ENCODE data around the gene CTRL.
"Not testable (repeated sequence)": the region's sequence is repeated elsewhere in the genome, so short reads cannot be mapped to it uniquely, and the experiment has no call there.

CTRL gene

DNA sequence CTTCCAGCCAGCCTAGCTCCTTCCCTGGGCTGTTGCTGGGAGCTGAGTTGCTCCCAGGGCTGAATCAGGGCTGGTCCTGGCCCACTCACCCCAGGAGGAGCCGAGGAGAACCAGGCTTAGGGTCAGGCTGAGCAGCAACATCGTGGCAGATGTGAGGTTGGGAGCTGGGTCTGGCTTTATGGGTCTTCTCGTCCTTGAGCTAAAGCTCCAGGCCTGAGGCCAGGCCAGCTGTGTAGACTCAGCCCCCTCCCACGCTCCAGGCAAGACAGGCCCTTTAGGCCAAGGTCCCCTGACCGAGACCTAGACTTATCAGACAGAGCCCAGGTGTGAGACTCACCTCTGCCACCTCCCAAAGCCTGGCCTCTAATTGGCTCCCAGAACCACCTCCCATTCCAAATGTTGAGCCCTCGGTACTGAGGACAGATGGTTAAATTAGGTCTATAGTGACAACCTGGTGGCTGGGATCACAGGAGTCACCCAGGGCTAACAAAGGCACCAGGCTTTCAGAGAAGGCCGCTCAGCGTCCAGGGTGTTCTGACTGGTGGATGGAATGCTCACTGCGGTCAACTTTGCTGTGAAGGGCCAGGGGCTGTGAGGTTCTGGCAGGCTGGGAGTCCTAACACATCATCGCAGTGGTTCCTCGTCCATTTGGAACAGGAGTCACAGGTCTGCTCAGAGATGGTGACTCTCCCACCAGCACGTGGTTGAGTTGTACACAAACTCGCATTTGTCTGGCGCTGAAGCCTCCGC is at the start of gene CTRL:
Gene CTRL (minus strand): TSS at position 151 of the 750 bp plus-strand sequence. CDS start 10 bp downstream, at position 141.
- DNase-seq (ENCODE audit: extremely low spot score, insufficient read length, low read depth) (no peak), FAIRE-seq (no peak)

DNA sequence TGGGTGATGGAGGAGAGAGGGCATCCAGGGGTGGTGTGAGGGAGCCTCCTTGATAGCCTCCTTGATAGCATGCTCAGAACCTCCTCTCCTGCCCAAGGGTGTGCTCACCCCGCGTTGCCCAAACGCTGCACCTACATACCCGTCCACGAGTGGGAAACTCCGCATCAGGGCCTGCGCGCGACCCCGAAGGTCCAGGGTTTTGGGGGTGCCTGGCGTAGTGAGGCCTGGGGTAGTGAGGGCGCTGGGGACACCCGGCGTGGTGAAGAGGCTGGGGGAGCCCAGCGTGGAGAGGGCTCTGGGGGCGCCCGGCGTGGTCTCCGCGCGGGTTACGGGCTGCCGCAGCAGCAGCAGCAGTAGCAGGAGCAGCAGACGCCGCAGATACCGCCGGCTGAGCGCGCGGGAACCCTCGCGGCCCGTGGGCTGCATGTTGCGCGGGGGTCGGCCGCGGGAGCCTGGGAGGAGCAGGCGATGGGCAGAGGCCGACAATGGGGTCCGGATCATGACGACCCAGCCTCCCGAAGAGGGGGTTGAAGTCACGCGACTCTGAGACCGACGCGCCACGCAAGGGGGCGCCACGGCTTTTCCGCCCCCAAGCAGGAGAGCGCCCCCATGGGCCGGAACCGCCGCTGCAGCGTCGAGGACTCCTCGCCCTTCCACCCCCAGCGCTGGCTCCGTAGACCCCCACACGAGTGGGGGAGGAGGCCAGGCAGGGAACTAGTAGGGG is 48.5 kb upstream of the CTRL start, which contains the start of gene DPEP3:
Gene DPEP3 (minus strand): TSS at position 545 of the 724 bp plus-strand sequence. CDS start 119 bp downstream, at position 426.
- FAIRE-seq: no peak
- no peak for DNase-seq (ENCODE audit: extremely low spot score, insufficient read length, low read depth)

DNA sequence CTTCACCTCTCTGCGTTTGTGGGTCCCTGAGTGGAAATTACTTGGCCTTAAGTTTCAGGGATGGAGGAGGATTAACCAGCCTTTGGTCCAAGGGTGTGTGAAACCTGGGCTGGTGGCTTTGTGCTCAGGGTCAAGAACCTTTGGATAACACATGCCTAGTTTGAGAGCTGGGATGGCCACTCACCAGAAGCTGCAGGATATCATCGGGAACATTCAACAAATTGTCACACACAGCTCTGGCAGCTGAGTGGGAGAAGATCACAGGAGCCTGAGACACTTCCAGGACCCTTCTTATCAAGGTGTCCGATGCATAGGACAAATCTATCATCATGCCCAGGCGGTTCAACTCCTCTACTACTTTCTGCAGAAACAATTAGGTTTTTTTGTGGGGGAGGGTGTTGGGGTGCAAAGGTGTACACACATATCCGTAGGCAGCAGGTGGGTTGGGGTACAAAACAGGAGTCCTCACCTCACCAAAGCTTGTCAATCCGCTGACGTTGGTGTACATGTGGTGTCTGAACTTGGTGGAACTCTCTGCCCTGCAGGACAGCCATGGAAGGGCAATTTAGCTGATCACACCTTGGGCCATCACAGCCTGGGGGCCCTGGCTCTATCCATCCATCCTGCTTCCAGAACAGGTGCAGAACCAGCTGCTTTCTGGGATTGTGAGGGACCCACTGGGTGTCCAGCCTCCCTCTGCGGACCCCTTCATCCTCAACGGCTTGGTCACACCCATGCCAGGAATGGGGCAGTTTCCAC is 46.0 kb upstream of the CTRL start:
- no peak for DNase-seq (ENCODE audit: extremely low spot score, insufficient read length, low read depth)
- no peak for FAIRE-seq

DNA sequence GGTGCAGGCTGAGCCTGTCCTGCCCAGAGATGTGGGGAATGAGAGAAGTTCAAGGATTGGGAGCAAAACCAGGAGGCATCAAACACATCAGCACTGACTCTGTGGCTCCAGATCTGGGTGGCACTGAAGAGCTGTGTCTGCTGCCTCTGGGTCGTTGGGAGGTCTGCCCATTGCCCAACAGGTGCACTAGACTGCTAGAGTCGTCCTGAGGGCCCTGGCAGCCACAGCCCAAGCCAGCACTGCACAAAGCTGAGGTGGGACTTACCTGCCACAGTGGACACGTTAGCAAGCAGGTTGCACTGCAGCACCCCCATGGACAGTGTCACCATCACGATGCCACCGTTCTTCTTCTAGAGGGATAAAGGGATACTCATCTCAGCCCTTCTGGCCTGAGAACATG is 45.3 kb upstream of the CTRL start:
- FAIRE-seq (no peak), DNase-seq (ENCODE audit: extremely low spot score, insufficient read length, low read depth) (no peak)

DNA sequence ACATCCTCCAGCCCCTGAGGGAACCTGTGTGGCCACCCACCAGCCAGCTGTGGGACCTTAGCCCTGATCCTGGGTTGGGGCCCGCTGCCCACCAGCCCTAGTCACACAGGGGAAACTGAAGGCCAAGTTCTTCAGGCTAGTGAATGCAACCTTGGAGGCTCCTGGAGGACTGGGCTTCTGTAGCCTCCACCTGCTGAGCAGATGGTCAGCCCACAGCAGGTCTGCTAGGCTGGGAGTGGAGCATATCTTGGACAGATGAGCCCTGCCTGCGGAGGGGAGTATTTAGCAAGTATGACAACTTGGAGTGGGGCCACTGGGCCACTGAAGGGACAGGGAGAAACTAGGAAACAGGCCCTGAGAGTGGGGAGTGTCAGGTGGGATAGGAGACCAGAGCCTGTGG is 44.5 kb upstream of the CTRL start:
- no peak for FAIRE-seq
- no peak for DNase-seq (ENCODE audit: extremely low spot score, insufficient read length, low read depth)

DNA sequence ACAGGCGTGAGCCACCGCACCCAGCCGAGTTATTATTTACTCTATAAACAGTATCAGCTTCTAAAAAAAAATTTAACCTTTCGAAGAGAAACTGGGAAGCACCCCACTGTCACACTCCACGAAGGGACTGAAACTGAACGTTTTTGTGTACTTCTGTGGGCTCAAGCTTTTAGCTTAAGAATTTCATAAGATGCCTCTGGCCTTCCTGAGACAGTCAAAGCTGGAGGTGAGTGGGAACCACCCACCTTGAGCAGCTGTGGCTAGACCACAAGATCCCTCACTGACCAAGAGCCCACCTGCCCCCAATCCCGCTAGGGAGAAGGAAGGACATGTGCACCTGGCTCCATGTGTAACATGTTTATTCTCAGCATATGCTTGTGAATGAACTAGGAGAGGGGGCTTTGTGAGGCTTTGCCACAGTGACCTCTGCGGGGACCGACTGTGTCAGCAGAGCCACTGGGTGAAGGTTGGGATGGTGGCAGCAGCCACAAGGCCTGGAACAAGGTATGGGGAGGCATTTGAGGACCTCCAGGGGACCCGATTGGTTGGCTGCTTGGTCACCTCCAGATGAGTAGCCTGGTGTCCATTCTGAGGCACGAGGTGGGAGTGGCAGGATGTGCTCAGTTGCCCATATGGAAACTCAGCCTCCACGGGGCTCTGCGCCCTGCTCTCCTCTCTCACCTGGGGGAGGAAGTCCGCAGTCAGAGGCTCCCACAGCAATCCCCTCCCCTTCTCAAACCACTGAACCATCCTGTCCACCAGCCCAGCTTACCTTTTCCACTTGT is 43.9 kb upstream of the CTRL start:
- FAIRE-seq (peak; percentile 59), DNase-seq (ENCODE audit: extremely low spot score, insufficient read length, low read depth) (no peak)

DNA sequence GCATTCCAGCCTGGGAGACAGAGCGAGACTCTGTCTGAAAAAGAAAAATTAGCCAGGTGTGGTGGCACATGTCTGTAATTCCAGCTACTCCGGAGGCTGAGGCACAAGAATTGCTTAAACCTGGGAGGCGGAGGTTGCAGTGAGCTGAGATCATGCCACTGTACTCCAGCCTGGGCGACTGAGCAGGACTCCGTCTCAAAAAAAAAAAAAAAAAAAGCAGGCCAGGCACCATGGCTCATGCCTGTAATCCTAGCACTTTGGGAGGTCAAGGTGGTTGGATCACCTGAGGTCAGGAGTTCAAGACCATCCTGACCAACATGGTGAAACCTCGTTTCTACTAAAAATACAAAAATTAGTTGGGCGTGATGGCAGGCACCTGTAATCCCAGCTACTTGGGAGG is 40.6 kb upstream of the CTRL start:
- not testable (repeated sequence) for DNase-seq (ENCODE audit: extremely low spot score, insufficient read length, low read depth)

DNA sequence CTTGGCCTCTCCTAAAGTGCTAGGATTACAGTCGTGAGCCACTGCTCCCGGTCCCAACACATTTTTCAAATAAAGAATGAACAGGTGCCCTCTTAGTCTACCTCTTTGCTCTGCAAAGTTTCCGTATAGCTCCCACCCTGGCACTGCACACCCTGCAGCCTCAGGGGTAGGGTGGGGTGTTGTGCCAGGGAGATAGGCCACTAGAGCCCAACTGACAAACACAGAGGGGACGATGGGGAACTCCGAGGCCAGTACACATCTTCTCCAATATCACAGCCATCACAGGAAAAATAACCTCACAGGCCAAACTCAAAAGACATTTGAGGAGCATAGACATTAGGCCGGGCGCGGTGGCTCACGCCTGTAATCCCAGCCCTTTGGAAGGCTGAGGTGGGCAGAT is 39.4 kb upstream of the CTRL start:
- no peak for FAIRE-seq

More for the DNA sequence above, 40.6 kb upstream of the CTRL start:
- not testable (repeated sequence) for FAIRE-seq

DNA sequence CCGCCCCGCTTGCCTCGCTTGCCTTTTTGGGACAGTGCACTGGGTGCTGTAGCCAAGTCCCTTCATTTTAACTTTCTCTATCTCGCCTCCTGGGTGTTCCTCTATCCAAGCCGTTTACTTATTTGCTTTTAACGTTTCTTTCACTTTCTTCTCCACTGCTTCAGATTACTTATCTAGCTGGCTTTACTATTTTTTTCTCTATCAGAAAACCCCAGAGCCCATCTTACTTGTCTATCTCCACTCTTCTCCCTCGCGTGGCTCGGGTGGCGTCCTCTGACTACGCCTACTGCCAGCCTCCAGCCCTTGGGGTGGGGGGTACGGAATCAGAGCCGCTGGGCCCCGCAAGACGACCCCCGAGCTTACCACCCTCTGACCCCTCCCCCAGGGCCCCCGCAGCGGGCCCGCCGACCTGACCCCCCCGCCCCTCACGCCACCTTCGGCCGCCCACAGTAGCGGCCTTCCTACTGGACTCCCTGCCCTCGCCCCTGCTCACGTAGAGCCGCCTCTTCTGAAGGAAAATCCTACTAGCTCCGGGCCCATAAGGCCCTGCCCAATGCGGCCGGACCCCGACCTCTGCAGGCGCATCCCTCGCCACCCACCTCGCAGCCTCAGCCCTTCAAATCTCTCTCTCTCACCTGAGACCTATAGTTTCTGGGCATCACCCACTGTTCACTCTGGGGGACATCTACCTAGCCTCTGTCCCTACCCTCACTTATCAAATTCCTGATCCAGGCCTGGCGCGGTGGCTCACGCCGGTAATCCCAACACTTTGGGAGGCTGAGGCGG is 37.8 kb upstream of the CTRL start:
- no peak for DNase-seq (ENCODE audit: extremely low spot score, insufficient read length, low read depth)
- no peak for FAIRE-seq

More for the DNA sequence above, 39.4 kb upstream of the CTRL start:
- DNase-seq (ENCODE audit: extremely low spot score, insufficient read length, low read depth): no peak

DNA sequence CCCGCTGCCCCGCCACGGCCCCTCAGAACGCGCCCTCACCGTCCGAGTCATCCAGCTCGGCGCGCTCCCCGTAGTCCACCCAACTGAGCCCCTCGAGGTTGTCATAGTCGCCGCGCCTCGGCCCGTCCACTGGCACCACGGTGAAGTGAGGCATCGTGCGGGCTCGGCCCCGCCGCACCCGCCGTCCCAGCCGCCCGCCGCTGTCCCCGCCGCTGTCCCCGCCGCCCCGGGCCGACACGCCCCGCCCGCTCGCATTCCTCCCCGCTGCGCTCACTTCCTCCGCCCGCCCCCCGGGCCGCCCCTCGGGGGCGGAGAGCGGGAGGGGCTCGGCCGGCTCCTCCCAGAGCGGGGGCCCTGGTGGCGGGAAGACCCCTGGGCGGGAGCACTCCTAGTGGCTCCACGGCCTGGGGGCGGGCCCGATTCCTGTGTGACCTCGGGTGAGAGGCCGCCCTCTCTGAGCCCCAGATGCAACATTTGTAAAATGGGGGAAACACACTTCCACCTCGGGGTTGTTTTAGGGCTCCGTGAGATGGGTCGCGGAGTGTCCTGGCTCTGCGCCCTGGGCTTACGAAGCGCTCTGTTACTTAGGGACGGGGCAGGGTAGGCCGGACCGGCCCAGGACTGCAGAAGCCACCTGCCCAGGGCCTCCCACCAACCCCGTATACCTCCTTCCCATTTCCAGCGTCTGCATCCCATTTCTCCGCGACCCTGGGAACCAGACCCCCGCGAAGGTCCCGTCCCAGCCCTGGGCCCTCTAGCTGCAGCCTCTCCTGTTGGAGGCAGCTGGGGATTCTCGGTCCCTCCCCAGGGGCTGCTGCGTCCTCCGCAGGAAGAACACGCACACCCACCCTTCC is 37.0 kb upstream of the CTRL start, which contains the start of gene SLC12A4:
Gene SLC12A4 (minus strand): TSS at position 238 of the 854 bp plus-strand sequence. CDS start 84 bp downstream, at position 154.
- peak; percentile 66 for FAIRE-seq

DNA sequence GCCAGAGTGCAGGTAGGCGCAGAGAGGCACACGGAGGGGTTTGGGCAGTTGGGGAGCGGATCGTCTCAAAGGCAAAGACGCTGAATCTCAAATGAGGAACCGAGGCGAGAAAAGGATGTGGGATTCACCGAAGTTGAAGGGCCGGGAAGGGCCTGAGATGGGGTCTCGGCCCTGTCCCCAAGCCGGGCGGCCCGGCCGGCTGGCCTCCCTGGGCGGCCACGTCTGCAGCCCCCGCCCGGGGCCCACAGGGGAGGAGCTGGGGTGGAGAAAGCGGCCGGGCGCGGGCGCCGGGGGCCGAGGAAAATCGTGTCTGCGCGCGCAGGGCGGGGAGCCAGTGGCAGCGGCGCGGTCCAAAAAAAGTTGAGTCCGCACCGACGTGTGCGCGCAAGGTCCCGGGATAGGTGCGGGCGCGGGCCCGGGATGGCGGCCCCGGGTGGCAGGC is 36.3 kb upstream of the CTRL start:
- FAIRE-seq: peak; percentile 21
- no peak for DNase-seq (ENCODE audit: extremely low spot score, insufficient read length, low read depth)

More for the DNA sequence above, 37.0 kb upstream of the CTRL start, which contains the start of gene SLC12A4:
- DNase-seq (ENCODE audit: extremely low spot score, insufficient read length, low read depth): peak; percentile 93

DNA sequence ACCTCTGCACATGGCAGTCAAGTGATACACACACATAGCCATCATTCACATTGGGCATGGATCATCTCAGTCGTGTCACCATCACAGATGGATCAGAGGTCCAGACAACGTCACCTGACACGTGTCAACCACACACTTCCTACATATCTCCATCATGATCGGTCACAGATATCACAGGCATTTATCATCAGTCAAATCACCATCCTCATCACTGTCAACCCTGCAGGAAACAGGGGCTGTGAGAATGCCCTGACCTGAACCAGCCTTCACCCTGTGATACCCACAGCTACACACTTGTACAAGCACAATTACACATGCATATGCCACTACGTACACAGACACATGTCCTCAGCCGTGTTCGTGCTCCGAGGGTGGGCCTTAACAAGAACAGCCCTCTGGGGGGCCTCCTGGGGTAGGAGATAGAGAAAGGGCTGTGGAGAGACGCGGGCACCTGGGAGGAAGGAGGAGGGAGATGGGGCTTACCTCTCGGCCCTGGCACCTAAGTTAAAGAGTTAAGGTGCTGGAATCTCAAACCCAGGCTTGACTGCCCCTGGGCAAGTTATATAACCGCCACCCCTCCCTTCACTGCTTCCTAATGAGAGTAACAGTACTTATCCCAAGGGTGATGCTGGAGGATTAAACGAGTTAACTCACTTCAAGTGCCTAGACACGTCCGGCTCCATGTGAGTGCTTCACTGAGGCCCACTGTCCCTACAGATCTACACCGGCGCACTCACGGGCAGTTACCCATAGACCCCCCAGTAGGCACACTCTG is 35.7 kb upstream of the CTRL start:
- DNase-seq (ENCODE audit: extremely low spot score, insufficient read length, low read depth) (no peak), FAIRE-seq (no peak)

DNA sequence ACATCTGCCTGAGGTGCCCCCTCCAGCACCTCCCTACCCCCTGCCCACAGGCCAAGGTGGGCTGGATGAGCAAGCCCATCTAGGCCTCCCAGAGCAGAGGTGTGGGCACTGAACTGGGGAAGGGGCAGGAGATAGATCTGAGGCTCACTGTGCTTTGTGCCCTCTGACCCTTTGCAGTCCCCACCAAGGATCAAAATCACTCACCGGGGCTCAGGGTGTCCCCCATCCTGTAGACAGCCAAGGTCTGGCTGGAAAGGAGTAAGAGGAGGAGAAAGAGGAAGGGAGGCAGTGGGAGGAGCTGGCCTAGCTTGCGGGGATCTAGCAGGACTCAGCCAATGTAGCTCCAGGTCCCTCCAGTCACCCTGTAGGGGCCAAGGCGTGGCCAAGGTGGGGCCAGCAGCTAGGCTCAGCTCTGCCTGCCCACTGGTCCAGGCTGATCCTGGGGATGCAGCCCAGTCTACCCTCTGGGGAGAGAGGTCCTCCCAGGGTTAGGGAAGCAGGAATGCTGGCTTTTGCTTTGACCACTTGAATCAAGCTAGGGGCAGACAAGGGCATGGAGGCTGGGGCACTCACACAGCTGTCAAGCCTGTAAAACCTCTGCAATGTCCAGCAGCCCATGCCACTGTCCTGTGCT is 35.0 kb upstream of the CTRL start:
- DNase-seq (ENCODE audit: extremely low spot score, insufficient read length, low read depth) (no peak), FAIRE-seq (no peak)

DNA sequence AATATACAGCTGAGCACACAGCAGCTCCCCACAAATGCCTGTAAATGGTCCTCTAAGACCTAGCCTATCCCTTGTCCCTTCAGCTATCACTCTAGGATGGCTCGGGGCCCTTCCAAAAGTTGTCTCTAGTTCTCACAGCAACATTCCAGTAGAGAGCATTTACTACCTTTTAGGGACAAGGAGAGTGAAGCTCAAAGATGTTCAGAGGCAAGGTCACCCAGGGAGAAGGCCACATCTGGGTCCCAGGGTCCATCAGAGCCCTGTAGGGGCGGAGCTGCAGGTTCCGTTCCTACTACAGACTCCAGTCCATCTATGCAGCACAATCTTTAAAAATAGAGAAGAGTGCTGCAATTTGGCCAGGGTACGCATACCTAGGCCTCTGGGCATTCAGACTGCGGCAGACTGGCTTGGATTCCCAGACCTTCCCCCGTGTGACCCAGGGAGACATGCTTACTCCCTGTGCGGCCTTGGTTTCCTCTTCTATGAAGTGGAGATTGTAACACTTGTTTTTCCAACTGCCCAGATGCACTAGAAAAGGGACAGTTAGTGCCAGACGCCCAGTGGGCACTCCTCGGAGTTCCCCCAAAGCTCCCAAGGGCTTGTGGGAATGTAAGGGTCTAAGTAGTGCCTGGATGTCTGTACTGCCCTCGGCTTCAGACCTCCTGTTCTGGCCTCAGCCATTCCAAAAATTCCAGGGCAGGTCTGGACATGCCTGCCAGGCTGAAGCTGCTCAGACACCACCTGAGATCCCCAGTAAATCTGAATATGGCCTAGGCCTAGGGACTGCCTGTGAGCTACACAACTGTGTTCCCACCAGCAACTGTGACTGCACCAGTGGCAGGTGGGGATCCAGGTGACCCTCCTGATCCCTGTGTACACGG is 34.2 kb upstream of the CTRL start:
- FAIRE-seq: no peak
- DNase-seq (ENCODE audit: extremely low spot score, insufficient read length, low read depth): no peak

DNA sequence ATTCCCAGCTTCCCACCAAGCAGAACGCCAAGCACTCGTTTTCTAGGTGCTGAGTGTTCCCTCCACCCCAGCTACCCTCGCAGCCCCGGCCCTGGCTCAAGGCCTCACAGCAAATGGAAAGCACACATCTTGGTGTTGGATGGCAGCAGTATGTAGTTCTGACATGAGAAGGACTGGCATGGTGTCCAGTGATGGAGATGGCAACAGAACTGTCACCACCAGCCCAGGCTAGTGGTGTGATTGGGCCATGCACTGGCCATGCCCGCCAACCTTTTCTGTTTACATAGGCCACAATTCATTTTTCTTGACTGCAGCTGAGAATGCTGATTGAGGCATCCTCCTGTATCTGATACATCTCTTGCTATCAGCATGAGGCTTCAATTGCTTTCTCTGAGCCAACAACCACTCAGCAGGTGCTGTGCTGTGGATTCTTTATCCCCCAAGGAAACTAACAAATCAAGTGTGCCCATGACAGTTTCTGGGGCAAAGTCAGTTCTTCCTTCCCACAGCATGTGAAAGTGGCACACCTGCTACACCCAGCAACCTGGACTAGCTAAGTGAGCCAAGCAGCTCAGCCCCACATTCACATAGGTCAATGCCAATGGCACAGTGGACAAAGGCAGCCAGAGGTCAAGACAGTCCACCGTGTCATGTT is 32.9 kb upstream of the CTRL start:
- no peak for DNase-seq (ENCODE audit: extremely low spot score, insufficient read length, low read depth)
- FAIRE-seq: no peak
